HG03457 (cell line): Measurements from ENCODE around the gene ORM2.

Source experiments
- ATAC-seq: cut with Tn5 transposase; IDR thresholded peaks from one replicate; pipeline ENCODE4 v1.9.1; 2021; ENCODE audit warnings: moderate number of reproducible peaks; ENCODE audit not compliant: unreplicated experiment

Gene ORM2

DNA sequence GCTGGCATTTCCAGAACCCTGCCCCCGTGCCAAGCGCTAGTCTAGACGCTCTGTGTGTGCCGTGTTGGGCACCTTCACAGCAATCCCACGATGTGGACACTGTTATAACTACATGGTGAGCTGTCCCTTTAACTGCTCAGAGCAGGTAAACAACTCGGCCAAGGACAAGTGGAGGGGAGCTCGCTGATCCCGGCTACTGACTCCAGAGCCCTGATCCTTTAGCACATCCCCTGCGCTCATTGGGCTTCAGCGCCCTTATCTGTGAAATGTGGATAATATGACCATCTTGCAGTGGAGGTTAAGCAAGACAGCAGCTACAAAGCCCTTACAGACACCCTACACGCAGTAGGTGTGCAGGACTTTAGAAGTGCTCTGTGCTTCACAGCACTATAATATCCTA, 16.5 kb downstream of the ORM2 start:
- no peak for ATAC-seq

DNA sequence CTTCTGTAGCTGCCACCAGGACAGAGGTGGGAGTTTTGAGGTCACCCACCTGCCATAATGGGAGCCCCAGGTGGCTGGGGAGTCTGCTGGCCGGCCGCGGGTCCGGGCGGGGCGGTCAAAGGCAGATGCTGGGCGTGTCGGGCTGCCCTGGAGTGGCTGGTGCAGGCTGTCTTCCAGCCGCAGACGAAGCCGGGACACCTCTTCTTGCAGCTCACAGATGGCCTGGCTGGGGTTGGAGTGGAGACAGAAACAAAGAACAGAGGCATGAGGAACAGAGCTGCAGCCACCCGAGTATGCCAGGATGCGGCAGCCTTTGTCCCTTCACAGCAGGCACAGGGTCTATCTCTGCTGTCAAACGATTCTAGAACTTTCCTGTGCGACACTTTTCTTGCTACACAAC, 18.0 kb downstream of the ORM2 start:
- no peak for ATAC-seq

DNA sequence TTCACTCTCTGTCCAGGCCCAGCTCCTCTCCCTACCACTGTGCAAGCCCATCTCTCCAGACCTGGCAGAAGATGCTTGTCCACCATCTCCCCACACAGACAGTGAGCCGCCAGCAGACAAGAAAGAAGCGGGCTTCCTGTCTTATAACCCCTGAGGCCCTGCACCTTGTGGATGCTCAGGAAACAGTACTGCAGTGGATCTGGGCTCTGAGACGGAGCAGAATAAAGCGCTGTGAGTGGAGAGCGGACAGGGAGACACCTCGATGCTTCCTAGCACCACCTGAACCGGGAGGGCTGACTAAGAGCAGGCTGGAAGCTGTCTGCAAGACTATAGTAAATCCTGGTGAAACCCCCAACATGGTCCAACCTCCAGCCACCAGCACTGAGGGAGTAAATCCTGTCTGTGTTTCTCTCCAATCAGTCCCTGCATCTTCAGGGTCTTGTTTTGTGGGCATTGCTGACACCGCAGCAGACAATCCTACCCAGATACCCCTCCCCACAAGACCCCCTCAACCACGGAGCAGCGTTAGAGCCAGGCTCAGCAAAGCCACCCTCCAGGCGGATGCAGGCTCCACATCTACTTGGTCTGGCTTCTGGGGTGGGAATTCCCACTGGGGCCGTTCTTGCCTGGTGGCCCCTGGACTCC, 18.7 kb downstream of the ORM2 start:
- no peak for ATAC-seq

DNA sequence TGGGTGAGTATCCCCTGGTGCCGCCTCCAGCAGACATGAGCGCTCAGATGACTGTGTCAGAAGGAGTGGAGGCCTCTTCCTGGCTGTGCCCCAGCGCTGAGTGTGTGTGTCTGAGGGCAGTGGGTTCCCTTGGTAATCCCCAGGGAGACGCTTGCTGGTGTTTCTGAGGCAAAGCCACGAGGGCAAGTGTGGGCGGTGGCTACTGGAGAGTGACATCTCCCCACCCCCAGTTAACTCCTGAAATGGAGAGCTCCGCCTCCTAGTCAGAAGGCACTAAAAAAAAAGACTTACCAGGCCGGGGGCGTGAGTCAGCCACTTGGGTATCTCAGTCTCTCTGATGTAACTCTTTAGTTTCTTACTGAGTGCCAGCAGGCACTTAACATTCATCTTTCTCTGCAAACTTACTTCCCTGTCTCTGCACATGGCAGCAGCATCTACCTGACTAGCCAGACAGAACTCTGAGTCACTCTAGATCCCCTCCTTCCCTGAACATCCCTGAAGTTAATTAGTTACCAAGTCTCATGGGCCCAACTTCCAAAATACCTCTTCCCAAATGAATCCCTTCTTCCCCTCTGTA, 19.3 kb downstream of the ORM2 start:
- ATAC-seq, result peak; percentile 85

DNA sequence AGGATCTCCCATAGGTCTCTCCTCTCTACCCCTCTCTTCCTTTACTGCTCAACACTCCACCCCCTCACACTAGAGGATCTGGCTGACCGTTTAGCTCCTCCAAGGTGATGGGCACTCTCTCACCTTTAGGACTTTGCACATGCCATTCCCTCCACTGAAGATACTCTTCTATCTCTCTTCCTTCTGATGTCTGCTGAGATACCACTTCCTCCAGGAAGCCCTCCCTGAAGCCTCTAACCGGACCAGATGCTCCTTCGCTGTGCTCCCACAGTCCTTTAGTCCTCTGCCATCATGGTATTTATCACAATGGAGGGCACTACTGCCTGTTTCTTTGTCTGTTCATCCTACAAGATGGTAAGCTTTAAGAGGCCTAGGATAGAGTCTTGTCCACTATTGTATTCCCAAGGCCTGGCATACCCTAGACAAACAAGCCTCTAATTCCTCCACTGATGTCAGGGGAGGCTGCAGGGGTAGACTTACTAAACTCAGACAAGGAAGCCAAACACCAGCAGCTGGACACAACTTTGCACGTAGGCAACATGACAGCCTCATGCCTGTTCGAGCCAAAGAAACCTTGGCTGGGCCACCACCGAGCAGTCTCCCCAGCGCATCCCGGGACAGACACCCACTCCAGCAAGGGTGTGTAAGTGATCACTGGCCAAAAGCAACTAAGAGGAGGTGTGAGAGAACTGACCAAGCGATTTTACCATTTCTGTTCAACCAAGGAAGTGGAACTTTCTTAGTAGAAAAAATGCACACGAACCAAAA, 20.2 kb downstream of the ORM2 start:
- no peak for ATAC-seq

DNA sequence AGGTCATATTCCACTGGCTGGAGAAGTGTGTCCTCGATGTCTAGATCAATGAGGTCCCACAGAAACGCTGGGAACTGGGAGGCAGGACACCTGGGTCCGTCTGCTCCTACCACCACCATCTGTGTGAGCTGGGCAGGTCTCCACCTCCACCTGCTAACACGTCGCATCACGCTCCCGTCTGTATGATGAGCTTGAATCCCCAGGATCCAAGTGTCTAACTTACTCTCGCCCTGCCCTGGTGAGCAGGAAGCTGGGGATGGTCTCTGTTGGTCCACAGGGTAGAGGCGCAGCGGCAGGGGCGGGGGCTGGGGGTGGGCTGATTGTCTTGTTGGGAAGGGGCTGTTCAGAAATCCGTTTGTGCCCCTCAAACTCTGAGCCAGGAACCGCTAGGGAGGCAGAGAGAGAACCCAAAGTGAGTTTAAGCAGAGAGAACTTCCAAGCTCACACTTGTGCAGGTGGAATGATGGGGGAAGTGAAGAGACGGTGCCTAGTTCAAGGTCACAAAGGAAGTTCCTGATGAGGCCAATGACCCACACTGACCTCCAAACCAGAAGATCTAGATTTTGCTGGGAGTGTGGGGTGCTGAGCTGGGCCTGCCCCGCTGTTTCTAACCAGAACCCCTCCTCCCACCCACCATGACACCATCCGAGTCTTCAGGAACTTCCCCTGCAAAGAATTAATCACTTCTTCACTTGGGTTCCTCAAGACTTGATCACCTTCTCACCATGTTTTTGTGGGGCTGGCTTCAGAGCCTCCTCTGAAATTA, 21.1 kb downstream of the ORM2 start:
- ATAC-seq, result no peak

DNA sequence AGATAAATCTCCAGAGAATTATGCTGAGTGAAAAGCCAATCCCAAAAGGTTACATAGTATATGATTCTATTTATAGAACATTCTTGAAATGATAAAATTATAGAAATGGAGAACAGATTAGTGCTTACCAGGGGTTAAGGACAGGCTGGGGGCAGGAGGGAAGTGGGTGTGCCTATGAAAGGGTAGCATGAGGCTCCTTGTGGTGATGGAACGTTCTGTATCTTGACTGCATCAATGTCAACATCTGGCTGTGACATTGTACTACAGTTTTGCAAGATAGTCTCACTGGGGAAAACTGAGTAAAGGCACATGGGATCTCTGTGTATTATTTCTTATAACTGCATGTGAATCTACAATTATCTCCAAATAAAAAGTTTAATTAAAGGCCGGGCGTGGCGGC, 22.3 kb downstream of the ORM2 start:
- no peak for ATAC-seq

DNA sequence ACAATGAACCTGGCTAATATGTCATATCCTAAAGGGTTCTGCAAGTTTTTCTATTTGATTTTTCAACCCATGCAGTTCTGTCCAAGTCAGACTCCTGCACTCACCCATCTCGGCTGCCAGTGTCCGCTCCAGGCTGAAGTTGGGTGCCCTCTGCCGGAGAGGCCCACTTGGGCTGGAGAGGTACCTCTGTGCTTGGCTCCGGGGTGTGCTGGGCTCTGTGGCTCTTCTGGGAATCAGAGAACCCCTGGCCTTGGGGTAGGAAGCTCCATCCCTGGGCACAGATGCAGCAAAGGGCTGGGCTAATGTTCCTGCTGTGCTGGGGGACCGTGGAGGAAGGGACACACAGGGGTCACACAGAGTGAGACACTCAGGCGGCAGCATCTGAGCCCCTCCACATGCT, 26.2 kb downstream of the ORM2 start:
- no peak for ATAC-seq

DNA sequence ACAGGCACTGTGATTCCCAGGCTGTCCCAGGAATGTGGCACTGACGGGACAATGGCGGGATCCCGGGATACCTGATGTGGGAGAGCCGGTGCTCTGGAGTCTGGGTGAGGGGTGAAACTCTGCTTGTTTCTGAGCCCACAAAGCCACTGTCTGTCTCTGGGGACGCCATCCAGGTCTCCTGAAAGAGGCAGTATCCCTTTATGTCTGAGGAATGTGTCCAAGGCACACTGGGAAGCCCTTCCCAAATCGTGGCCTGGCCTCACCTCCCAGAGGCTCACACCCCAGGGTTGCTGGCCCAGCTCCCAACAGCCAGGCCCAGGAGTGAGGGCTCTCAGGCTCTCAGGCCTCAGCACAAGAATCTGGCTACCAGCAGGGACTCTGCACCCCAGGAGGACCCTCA, 27.1 kb downstream of the ORM2 start:
- no peak for ATAC-seq

DNA sequence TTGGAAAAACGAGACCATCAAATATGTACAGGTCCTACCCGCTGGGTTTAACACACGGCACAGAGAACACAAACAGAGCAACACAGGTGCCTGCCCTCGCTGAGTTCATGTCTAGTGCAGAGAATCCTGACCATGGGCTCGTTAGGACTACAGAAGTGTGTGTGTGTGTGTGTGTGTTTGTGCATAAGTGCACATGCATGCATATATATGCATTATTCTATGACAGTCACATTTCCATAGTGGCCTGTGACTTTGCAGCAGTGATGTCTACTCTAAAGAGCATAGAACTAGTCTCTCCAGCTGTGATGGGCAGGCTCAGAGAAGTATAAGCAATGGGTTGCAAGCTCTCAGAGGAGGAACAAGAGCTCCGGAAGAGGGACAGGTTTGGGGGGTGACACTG, 27.7 kb downstream of the ORM2 start:
- no peak for ATAC-seq

DNA sequence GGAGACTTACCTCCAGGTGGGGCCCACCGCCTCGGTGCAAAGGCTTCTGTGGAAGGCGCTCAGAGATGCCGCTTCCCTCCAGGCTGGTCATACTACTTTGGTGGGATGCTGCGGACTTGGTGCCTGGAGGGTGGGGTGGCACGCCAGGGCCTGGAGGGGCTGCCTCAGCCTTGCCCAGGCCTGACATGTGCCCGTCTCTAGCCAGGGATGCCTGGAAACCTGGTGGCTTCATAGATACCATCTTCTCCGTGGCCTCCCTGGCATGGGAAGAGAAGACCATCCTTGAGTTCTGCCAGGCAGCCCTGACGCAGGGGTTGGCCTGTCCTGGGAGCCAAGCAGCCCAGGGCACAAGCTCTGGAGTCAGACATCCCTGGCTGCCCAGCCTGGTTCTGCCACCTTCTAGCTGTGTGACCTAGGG, 28.3 kb downstream of the ORM2 start:
- no peak for ATAC-seq

DNA sequence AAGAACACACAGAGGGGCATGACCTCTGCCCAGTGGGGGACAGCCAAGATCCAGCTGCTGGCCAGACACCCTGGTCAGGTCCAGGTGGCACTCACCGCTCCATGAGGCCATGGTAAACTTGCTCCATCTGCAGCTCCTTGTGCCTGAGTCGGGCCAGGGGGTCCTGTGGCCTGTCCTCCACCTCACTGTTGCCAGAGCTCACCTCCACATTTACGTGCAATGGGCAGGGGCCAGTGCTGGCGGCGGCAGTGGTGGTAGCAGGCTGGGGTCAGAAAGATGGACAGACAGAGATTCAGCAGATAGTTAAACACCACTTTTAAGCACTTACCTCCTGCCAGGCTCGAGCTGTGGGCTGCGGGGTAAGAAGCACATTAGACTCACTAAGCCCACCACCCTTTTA, 30.1 kb downstream of the ORM2 start:
- no peak for ATAC-seq

DNA sequence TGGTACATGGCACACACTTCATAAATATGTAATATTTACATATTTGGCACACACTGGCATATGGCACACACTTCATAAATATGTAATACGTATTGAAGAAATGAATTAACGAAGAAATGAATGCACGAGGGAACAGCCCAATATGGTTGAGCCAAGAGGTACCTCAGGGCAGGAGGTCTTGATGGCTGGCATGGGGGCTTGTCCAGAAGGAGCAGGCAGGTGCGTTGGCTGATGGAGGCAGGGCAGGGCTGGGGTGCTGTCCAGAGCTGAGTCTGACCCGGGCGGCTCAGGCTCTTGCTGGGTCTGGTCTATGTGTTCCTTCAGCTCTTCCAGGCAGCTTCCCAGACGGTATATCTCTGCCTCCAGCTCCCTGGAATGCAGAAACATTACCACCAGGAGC, 31.9 kb downstream of the ORM2 start:
- no peak for ATAC-seq

DNA sequence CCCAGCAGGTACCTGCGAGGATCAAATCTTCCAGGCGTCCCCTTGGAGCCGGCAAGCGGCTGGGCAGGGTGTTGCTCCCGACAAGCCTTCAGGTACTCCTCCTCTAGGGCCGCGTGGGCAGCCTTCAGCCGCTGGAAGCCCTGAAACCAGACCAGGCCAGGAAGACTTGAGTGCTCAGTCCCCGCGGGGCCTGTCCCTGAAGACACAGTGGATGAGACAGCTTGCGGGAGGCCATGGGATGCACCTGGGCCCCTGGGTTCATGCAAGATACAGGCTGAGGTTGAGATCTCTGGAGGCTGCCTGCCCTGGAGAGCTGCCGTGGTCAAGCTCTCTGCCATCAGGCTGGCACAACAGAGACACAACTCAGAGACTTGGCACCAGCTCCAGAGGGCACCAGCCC, 32.7 kb downstream of the ORM2 start:
- ATAC-seq, result no peak

DNA sequence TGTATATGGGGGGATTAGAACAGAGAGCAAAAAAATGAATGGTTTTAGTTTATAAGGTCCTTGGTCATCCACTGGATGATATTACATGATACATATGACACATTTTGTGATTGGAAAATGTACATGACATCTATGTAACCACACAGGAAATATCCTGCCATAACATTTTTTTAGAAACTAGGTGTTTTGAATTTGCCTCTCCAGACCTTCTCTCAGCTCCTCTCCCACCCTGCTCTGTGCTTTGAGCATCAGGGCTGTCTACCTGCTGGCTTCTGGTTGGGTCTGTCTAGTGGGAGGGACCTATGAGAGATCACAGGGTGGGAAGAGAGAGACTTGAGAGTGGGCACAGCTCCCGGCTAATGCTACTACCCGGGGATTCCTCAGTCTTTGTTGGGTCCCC, 33.8 kb downstream of the ORM2 start:
- ATAC-seq, result no peak

DNA sequence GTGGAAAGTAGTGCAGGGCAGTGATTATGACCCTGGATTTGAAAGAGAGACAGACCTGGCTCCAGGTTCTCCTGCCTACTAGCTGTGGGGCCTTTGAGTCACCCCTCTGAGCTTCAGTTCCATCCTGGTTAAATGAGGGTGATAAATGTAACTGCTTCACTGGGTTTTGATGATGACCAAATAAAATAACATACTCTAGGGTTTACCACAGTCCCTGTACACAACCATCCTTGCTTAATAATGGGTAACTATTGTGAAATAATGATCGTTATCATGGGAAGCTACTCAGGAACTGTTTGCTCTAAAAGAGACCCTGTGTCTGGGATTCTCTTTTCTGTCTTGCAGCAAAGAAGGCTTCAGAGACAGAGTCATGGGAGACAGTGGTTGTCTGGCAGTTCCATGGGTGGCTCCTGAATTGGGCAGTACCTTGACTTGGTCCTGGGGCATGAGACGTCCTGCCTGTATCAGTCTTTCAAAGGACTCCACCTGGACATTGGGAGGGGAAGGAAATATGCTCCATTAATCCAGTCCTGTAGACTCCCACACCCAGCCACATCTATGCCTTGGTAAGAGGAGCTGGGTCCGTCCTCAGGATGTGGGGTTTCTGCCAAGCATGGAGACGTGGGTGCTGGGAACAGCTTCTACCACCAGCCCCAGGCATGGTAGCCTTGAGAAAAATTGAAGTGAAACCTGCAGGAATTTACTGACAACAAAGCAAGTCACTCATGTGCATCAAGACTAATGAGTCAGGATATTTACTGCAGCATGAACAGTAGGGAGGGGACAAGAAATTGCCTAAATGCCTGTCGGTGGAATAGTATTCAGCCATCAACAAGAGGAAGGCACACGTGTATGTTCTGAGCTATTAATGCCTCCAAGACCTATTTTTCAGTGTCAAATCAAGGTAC, 34.7 kb downstream of the ORM2 start:
- ATAC-seq, result no peak

DNA sequence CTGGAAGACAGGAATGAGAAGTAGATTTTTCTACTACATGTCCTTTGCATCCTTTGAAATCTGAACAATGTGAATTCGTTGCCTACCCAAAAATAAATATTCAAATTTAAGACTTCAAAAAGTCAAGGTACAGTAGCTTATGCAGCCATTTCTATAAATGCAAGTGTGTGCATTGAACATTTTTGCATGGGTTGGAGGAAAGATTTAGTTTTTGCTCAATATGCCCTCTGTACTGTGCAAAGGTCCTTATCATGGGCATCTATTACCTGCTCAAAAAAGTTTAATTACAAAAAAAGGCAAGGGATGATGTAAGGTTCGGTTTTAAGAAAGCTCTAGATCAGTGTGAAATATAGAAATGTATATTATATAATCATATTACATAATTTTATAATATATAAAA, 35.5 kb downstream of the ORM2 start:
- no peak for ATAC-seq

DNA sequence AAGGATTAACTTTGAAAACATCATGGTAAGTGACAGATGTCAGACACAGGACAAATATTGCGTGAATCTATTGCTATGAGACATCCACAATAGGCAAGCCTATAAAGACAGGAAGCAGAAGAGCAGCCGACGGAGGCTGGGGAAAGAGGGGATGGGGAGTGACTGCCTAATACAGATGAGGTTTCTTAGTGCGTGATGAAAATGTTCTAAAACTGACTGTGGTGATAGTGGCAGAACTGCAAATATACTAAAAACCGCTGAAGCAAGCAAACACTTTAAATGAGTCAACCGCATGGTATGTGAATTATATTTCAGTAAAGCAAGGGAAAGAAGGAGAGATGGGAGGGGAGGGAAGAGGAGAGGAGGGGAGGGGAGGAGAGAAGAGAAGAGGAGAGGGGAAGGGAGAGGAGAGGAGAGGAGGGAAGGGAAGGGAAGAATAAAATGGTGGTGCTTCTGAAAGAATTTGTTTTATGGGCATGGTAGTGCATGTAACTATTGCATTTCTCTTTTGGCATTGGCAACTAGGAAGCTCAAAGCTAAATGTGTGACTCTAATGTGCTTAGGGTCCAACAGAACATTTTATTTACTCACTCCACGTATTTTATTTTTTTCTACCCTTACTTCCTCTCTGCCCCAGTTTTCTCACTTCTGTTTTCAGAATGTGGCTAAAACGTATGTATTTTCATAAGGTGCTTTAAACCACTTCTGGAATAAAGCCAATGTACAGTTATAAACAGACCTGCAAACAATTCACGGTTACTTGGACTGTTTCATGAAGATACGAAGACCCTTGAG, 36.9 kb downstream of the ORM2 start:
- no peak for ATAC-seq

DNA sequence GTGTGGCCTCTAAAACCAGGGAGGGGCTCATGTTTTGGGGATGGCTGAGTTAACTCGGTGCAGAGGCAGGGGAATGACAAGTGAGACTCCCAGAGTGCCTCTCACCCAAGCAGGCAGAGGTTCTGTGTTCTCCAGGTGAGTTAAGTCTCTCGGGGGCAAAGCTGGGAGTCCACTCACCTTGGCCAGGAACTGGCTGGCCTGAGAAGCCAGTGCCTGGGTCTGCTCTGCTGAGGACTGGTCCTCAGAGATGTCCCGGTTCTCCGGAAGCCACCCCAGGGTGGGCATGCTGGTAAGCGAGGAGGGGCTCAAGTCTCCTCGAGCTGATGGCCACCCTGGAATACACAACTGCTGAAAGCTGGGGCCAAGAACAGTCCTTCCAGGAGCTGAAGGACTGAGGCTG, 37.7 kb downstream of the ORM2 start:
- ATAC-seq, result no peak
